OCI-LY7 (cell line): ENCODE data around the gene GRID2IP. TPM values are rescaled to one million over a fixed set of nuclear protein-coding genes. Genes with fewer than 3 reads are reported as not detected.
A peak's percentile ranks its signal among the peaks of the same experiment; 100 is the strongest.

Experiments
- BruUV-seq: library from RNA; stranded (reverse); fragments of 400-500 nt; replicated peaks from 2 replicates; lab custom pipeline; 2021; lab: Mats Ljungman, UMichigan
- CTCF ChIA-PET: fragments of 300-600 bp; sonication (Branson Sonifier 250); formaldehyde crosslinking; loops from one replicate; lab custom pipeline; 2022; ENCODE audit warnings: antibody characterized with exemption; ENCODE audit not compliant: unreplicated experiment; lab: Charles Lee
- POLR2A ChIA-PET: fragments of 300-600 bp; sonication (Branson Sonifier 250); formaldehyde crosslinking; loops from one replicate; lab custom pipeline; 2022; ENCODE audit warnings: antibody characterized with exemption; lab: Charles Lee
- DNase-seq: peaks from one replicate; pipeline ENCODE4 v3.0.0-alpha.2; 2015; ENCODE audit warnings: low spot score
- H2AFZ ChIP-seq: fragments of 200-600 bp; sonication (generic), shearing (Covaris generic); 2 replicates; pipeline ENCODE4 v1.6.1; 2014; ENCODE audit warnings: mild to moderate bottlenecking, antibody characterized with exemption, low read length, moderate library complexity
- H3K27ac ChIP-seq: fragments of 200-600 bp; sonication (generic); 2 replicates; pipeline ENCODE4 v1.5.1; 2014; ENCODE audit warnings: mixed run types, low read depth, mild to moderate bottlenecking, moderate library complexity, low read length, inconsistent platforms; ENCODE audit not compliant: poor library complexity, severe bottlenecking
- H3K36me3 ChIP-seq: fragments of 200-600 bp; sonication (generic); 2 replicates; pipeline ENCODE4 v1.6.1; 2014; ENCODE audit warnings: mild to moderate bottlenecking, antibody characterized with exemption, low read length, moderate library complexity, mixed read lengths; ENCODE audit not compliant: insufficient read depth
- H3K4me1 ChIP-seq: fragments of 200-600 bp; sonication (generic); 2 replicates; pipeline ENCODE4 v1.5.1; 2014; ENCODE audit warnings: mild to moderate bottlenecking, low read length; ENCODE audit not compliant: insufficient read depth, poor library complexity, severe bottlenecking
- H3K4me2 ChIP-seq: fragments of 200-600 bp; sonication (generic); 2 replicates; pipeline ENCODE4 v1.6.1; 2014; ENCODE audit warnings: mild to moderate bottlenecking, low read length
- H3K4me3 ChIP-seq: fragments of 200-600 bp; sonication (generic); 2 replicates; pipeline ENCODE4 v1.5.1; 2014; ENCODE audit warnings: mild to moderate bottlenecking, low read depth, low read length; ENCODE audit not compliant: poor library complexity, severe bottlenecking
- H3K79me2 ChIP-seq: fragments of 200-600 bp; sonication (generic); 2 replicates; pipeline ENCODE4 v1.6.1; 2016; ENCODE audit warnings: low read depth, mild to moderate bottlenecking, low read length, moderate library complexity, mixed read lengths; ENCODE audit not compliant: insufficient read depth
- H3K9me2 ChIP-seq: fragments of 200-600 bp; sonication (generic); 2 replicates; pipeline ENCODE4 v1.6.1; 2016; ENCODE audit warnings: mild to moderate bottlenecking, low read length, mixed read lengths; ENCODE audit not compliant: insufficient read depth
- H3K9me3 ChIP-seq: fragments of 200-600 bp; sonication (generic); 2 replicates; pipeline ENCODE4 v1.6.1; 2014; ENCODE audit warnings: mild to moderate bottlenecking, mixed run types, low read length, mixed read lengths
- H4K20me1 ChIP-seq: fragments of 200-600 bp; sonication (generic); 2 replicates; pipeline ENCODE4 v1.6.1; 2014; ENCODE audit warnings: mild to moderate bottlenecking, antibody characterized with exemption, low read length, moderate library complexity, mixed read lengths; ENCODE audit not compliant: insufficient read depth
- EZH2phosphoT487 ChIP-seq: fragments of 200-600 bp; sonication (generic); IDR thresholded peaks from 2 replicates; pipeline ENCODE4 v1.6.1; 2018; ENCODE audit warnings: low read depth, borderline replicate concordance, mild to moderate bottlenecking, mixed run types, antibody characterized with exemption, low read length, moderate library complexity, mixed read lengths
- intact Hi-C: fragments of 100-400 bp; cut with micrococcal nuclease; formaldehyde crosslinking; loops from one replicate; pipeline ENCODE4 v1.10.0; 2022; ENCODE audit not compliant: unreplicated experiment
- total RNA-seq, 2 experiments: library from RNA; depleted of rRNA in 1 of 2; stranded (reverse); fragments of >200 nt in 1 of 2; shearing (Covaris generic) in 1 of 2; gene quantifications; 2 replicates each; pipeline ENCODE4 v1.2.3, GENCODE V29; 2014 to 2022
- TF ChIP-seq, protein P1 (sequence below): fragments of 200-600 bp; sonication (generic); conservative IDR thresholded peaks from 2 replicates; pipeline ENCODE4 v1.5.1; 2014; ENCODE audit warnings: mild to moderate bottlenecking, antibody characterized with exemption, low read length, moderate library complexity, mixed read lengths

GRID2IP gene
- total RNA-seq, 2 experiments from 2014 or later, result 0.16 to 0.32 TPM

DNA sequence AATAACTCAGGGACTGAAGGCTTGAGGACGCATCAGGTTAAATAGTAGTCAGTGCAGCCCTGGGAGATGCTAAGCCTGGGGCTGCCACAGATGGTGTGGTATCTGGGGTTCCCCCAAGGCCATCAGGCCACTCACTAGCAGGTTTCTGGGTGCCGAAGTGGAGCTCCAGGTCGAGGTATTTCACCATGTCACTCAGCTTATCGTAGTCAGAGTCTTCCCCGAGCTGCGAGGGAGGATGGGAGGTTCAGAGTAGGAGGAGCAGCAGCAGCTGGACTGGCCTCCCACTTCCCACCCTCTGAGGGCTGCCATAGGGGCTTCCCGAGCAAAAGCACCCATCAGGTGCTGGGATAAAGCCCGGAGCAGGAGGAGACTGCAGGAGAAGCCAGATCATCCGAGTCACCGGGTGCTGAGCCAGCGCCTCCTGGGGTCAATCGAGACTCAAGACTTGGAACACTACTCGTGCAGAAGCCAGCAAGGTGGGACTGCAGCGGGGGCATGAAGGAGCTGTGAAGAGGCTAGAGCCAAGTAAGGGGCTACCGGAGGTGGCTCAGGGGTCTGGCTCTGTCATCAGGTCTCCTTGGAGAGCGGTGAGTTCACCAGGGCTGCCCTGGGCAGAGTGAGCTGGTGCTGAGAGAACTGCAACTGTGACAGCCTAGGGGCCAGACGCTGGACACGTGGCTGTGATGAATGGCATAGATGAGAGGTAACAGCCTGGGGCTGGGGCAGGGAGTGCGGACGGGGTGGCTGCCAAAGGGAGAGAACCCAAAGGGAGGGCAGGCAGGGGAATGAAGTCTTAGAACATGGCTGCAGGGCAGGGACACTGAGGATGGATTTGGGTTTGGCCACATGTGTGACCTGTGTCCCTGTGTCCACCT, 45.3 kb downstream of the GRID2IP start:
- peaks cover 12% of the 10 kb centered on the region for H3K4me1 ChIP-seq
- no peak overlapping the region for H3K27ac ChIP-seq
- H3K79me2 ChIP-seq, result no peaks in the 10 kb centered on the region
- intact Hi-C loops, result no loop called here
- H3K36me3 ChIP-seq, result no peaks in the 10 kb centered on the region
- H3K9me3 ChIP-seq, result no peaks in the 10 kb centered on the region
- H3K4me3 ChIP-seq, result no peak overlapping the region
- BruUV-seq, result no TSS peak
- H3K4me2 ChIP-seq, result no peak overlapping the region
- no peaks in the 10 kb centered on the region for H4K20me1 ChIP-seq
- H3K9me2 ChIP-seq, result no peaks in the 10 kb centered on the region
- ChIA-PET CTCF (no interaction called here), POLR2A (interaction anchor here (0.6 to 0.8 kb wide), 2 partner anchors 10 to 21 kb away, joined by 3 read pairs; no protein-coding TSS in a partner anchor)
- DNase-seq, result no peak
- TF ChIP-seq, protein P1, sequence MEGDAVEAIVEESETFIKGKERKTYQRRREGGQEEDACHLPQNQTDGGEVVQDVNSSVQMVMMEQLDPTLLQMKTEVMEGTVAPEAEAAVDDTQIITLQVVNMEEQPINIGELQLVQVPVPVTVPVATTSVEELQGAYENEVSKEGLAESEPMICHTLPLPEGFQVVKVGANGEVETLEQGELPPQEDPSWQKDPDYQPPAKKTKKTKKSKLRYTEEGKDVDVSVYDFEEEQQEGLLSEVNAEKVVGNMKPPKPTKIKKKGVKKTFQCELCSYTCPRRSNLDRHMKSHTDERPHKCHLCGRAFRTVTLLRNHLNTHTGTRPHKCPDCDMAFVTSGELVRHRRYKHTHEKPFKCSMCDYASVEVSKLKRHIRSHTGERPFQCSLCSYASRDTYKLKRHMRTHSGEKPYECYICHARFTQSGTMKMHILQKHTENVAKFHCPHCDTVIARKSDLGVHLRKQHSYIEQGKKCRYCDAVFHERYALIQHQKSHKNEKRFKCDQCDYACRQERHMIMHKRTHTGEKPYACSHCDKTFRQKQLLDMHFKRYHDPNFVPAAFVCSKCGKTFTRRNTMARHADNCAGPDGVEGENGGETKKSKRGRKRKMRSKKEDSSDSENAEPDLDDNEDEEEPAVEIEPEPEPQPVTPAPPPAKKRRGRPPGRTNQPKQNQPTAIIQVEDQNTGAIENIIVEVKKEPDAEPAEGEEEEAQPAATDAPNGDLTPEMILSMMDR, result no peak
- no peak for TF ChIP-seq EZH2phosphoT487
- H2AFZ ChIP-seq, result no peak overlapping the region

GRCh38 chr7:6504996-6505395, 46.3 kb downstream of the GRID2IP start:
- Histone ChIP-seq H3K36me3 (no peaks in the 10 kb centered on the region), H3K4me3 (peak overlapping the region; percentile 77), H3K79me2 (no peaks in the 10 kb centered on the region), H4K20me1 (no peaks in the 10 kb centered on the region), H3K27ac (peak overlapping the region; percentile 53), H2AFZ (peak overlapping the region; percentile 96), H3K9me3 (no peaks in the 10 kb centered on the region), H3K4me2 (peak overlapping the region; percentile 83), H3K9me2 (no peaks in the 10 kb centered on the region), H3K4me1 (peaks cover 12% of the 10 kb centered on the region)
- DNase-seq, result no peak
- POLR2A ChIA-PET, result interaction anchor here (0.5 to 0.8 kb wide), 3 partner anchors 11 to 48 kb away, joined by 3 read pairs; no protein-coding TSS in a partner anchor
- no TSS peak for BruUV-seq
- intact Hi-C loops, result no loop called here
- CTCF ChIA-PET, result no interaction called here
- TF ChIP-seq EZH2phosphoT487, result no peak
- TF ChIP-seq, protein P1, result no peak

- H3K4me2 ChIP-seq, result no peak overlapping the region; the same call in 1 of the 2 replicates
- no TSS peak for BruUV-seq
- intact Hi-C loops, result no loop called here
- peaks cover 12% of the 10 kb centered on the region for H3K4me1 ChIP-seq
- H3K9me3 ChIP-seq, result no peaks in the 10 kb centered on the region
- no peaks in the 10 kb centered on the region for H4K20me1 ChIP-seq
- H3K79me2 ChIP-seq, result no peaks in the 10 kb centered on the region
- no peak overlapping the region for H3K4me3 ChIP-seq
- H3K36me3 ChIP-seq, result no peaks in the 10 kb centered on the region
- no peak overlapping the region for H2AFZ ChIP-seq
- no peak for DNase-seq
- H3K9me2 ChIP-seq, result no peaks in the 10 kb centered on the region
- TF ChIP-seq, protein P1, result no peak
- no peak for TF ChIP-seq EZH2phosphoT487
- H3K27ac ChIP-seq, result no peak overlapping the region
- ChIA-PET POLR2A (interaction anchor here (0.8 kb wide), 1 partner anchor 29 kb away, joined by 3 read pairs; no protein-coding TSS in a partner anchor), CTCF (no interaction called here)
These were observed 48.4 kb downstream of the GRID2IP start for GRCh38 chr7:6502886-6503285.
